K562 (cell line): ENCODE results near the gene FDX2. TPM values are rescaled to one million over a fixed set of nuclear protein-coding genes. Genes with fewer than 3 reads are reported as not detected.
A peak's percentile ranks its signal among the peaks of the same experiment; 100 is the strongest.

Experiments
- ARID4B ChIP-seq: sonication (generic); formaldehyde crosslinking; IDR thresholded peaks from 2 replicates; pipeline ENCODE4 v1.8.0; 2022; ENCODE audit warnings: mild to moderate bottlenecking, missing genetic modification reagents
- BCLAF1 ChIP-seq, 2 experiments: fragments of 450-650 bp in 1 of 2; IDR thresholded peaks; 2 replicates each; pipeline ENCODE4 v1.6.1; 2011 to 2017; ENCODE audit warnings: low read depth in 2 of 2, antibody characterized with exemption in 1 of 2, borderline replicate concordance in 1 of 2, low read length in 1 of 2, mild to moderate bottlenecking in 1 of 2, mixed read lengths in 1 of 2; ENCODE audit not compliant: control insufficient read depth in 1 of 2
- CBX2 ChIP-seq: fragments of 200-600 bp; sonication (generic); IDR thresholded peaks from one replicate; pipeline ENCODE4 v1.6.1; 2012; ENCODE audit warnings: mild to moderate bottlenecking, low read length, inconsistent platforms; ENCODE audit not compliant: insufficient read depth, poor library complexity, severe bottlenecking
- DACH1 ChIP-seq: fragments of 450-650 bp; IDR thresholded peaks from 2 replicates; pipeline ENCODE4 v1.6.1; 2018; ENCODE audit not compliant: partially characterized antibody
- EP300 ChIP-seq: IDR thresholded peaks from 2 replicates; pipeline ENCODE4 v1.6.1; 2012; ENCODE audit warnings: low read length, improper control_type of control experiment
- EP400 ChIP-seq: fragments of 450-650 bp; IDR thresholded peaks from 2 replicates; pipeline ENCODE4 v1.6.1; 2017; ENCODE audit warnings: antibody characterized with exemption, mild to moderate bottlenecking, moderate library complexity
- FOXM1 ChIP-seq, 2 experiments: fragments of 450-650 bp in 1 of 2; sonication (generic) in 1 of 2; formaldehyde crosslinking in 1 of 2; IDR thresholded peaks; 2 replicates each; pipeline versions ENCODE4 v1.6.1 to v1.9.0; 2017 to 2022; ENCODE audit warnings: low read depth in 2 of 2, mild to moderate bottlenecking in 2 of 2, missing genetic modification reagents in 1 of 2, moderate library complexity in 1 of 2
- HDAC2 ChIP-seq: fragments of 450-650 bp; IDR thresholded peaks from 2 replicates; pipeline ENCODE4 v1.6.1; 2016; ENCODE audit warnings: mild to moderate bottlenecking
- HLTF ChIP-seq: fragments of 450-650 bp; IDR thresholded peaks from 2 replicates; pipeline ENCODE4 v1.6.1; 2016
- HMGN3 ChIP-seq: IDR thresholded peaks from 2 replicates; pipeline ENCODE4 v1.6.1; 2011; ENCODE audit warnings: borderline replicate concordance, low read depth, mild to moderate bottlenecking, mixed read lengths, low read length; ENCODE audit not compliant: insufficient read length; ENCODE audit errors: extremely low read depth
- OTX1 ChIP-seq: fragments of 450-650 bp; formaldehyde crosslinking; IDR thresholded peaks from 2 replicates; pipeline ENCODE4 v1.4.0; 2022; ENCODE audit warnings: mild to moderate bottlenecking
- RBM14 ChIP-seq: fragments of 200-400 bp; formaldehyde crosslinking; IDR thresholded peaks from 2 replicates; pipeline ENCODE4 v1.6.1; 2018; ENCODE audit warnings: low read depth, mild to moderate bottlenecking, low read length, moderate library complexity, borderline replicate concordance; ENCODE audit not compliant: insufficient read depth
- RBM39 ChIP-seq: fragments of 200-400 bp; formaldehyde crosslinking; optimal IDR thresholded peaks from 2 replicates; pipeline ENCODE3; 2018; ENCODE audit warnings: low read depth, low read length
- SAP30 ChIP-seq: fragments of 200-600 bp; sonication (generic); IDR thresholded peaks from 2 replicates; pipeline ENCODE4 v1.6.1; 2012; ENCODE audit warnings: borderline replicate concordance, low read depth, mild to moderate bottlenecking, moderate library complexity, low read length, control low read depth, inconsistent platforms; ENCODE audit not compliant: insufficient read depth, poor library complexity, severe bottlenecking
- SP1 ChIP-seq: sonication (generic); formaldehyde crosslinking; IDR thresholded peaks from 2 replicates; pipeline ENCODE4 v1.8.1; 2022; ENCODE audit warnings: mild to moderate bottlenecking, missing genetic modification reagents
- YY1 ChIP-seq, 3 experiments: IDR thresholded peaks; 2 replicates each; pipeline ENCODE4 v1.6.1; 2011; ENCODE audit warnings: low read length in 2 of 3, mild to moderate bottlenecking in 2 of 3, moderate library complexity in 2 of 3, borderline replicate concordance in 1 of 3, control low read depth in 1 of 3, low read depth in 1 of 3; ENCODE audit not compliant: insufficient read depth in 3 of 3, insufficient replicate concordance in 2 of 3, control insufficient read depth in 1 of 3, insufficient read length in 1 of 3; ENCODE audit errors: extremely low read depth in 1 of 3
- ZEB2 ChIP-seq: fragments of 450-650 bp; IDR thresholded peaks from 2 replicates; pipeline ENCODE4 v1.6.1; 2016
- ZNF384 ChIP-seq: IDR thresholded peaks from 2 replicates; pipeline ENCODE4 v1.6.1; 2012; ENCODE audit warnings: low read depth, low read length, improper control_type of control experiment
- polyA plus RNA-seq, 8 experiments: library from polyadenylated mRNA; depleted of rRNA in 4 of 8; stranded (reverse) in 5 of 8; unstranded in 3 of 8; fragments of >200 nt; fragmentation: Nextera tagmentation in 2 of 8; fragmentation: Illumina TruSeq in 1 of 8; extraction: Ambion mirVana in 2 of 8; extraction: Trizol in 1 of 8; gene quantifications; 2 replicates each; pipeline versions ENCODE4 v1.2.1 to v1.2.3, GENCODE V29; 2011 to 2014; ENCODE audit warnings: inconsistent platforms in 1 of 8, missing spikeins in 1 of 8
- total RNA-seq, 7 experiments: library from RNA; depleted of rRNA in 6 of 7; stranded (reverse); fragments of >200 nt in 6 of 7; fragmentation: Illumina TruSeq in 2 of 7; extraction: Trizol in 2 of 7; gene quantifications; 2 replicates each; pipeline versions ENCODE4 v1.2.1 to v1.2.3, GENCODE V29; 2011 to 2021; ENCODE audit warnings: low replicate concordance in 1 of 7

Gene FDX2
- total and polyA plus RNA-seq, 9 of the 15 experiments (the other 6 are each of a cell fraction or from before 2014, with no cell fraction given) = 2.5 to 49.8 (median 29.7) TPM

GRCh38 chr19:10332965-10333757 is 17.3 kb upstream of the FDX2 start, which contains the start of gene RAVER1 (continued):
- peak; percentile 67 for TF ChIP-seq ARID4B
- TF ChIP-seq HDAC2 = peak; percentile 77; the same call in 1 of the 2 replicates
- peak; percentile 87 for TF ChIP-seq SAP30
- peak; percentile 22; the same call in 1 of the 2 replicates for TF ChIP-seq FOXM1 (IDR thresholded peaks at IDR 0.05; ENCODE audit: low read depth)
- 0 out of 2 replicates have a peak, but pooled peaks have one; percentile 28 for TF ChIP-seq FOXM1 (CRISPR knock-in tag; IDR thresholded peaks at IDR 0.05; ENCODE audit: low read depth)
- TF ChIP-seq HLTF = peak; percentile 38; the same call in 1 of the 2 replicates
- peak; percentile 52; the same call in 1 of the 2 replicates for TF ChIP-seq ZEB2
- 0 out of 2 replicates have a peak, but pooled peaks have one; percentile 4 for TF ChIP-seq ZNF384
- peak; percentile 92; the same call in 1 of the 2 replicates for TF ChIP-seq RBM14
- peak; percentile 42; the same call in 1 of the 2 replicates for TF ChIP-seq OTX1 (CRISPR knock-in tag)
- TF ChIP-seq HMGN3 = peak; percentile 90
- peak in 1 of 2 experiments; percentile 93; a peak in 2 of 4 replicates for TF ChIP-seq BCLAF1 (IDR thresholded peaks at IDR 0.05; ENCODE audit: borderline replicate concordance in 1 of 2, control insufficient read depth in 1 of 2, low read depth in 2 of 2, low read length in 1 of 2)
- no peak for TF ChIP-seq RBM39
- peak; percentile 98 for TF ChIP-seq EP400
- no peak for TF ChIP-seq DACH1
- TF ChIP-seq SP1 (CRISPR knock-in tag) = peak; percentile 85
- no peak; the same call in 1 of the 2 replicates for TF ChIP-seq EP300
- TF ChIP-seq YY1 (IDR thresholded peaks at IDR 0.05; ENCODE audit: borderline replicate concordance in 1 of 3, control insufficient read depth in 1 of 3, extremely low read depth in 1 of 3, insufficient read depth in 3 of 3, insufficient read length in 1 of 3, insufficient replicate concordance in 2 of 3, low read depth in 1 of 3, low read length in 2 of 3) = peak; percentile 79 to 98 (median 96)
- TF ChIP-seq CBX2 = no peak
